GM12878 (cell line): Measurements from ENCODE around the gene CCL4. TPM values are rescaled to one million over a fixed set of nuclear protein-coding genes. Genes with fewer than 3 reads are reported as not detected.
A peak's percentile ranks its signal among the peaks of the same experiment; 100 is the strongest.

Source experiments
- ATAC-seq: fragments of 200-7000 bp; cut with Tn5 transposase; 3 replicates; pipeline ENCODE4 v1.9.1; 2020; ENCODE audit warnings: mild to moderate bottlenecking, moderate library complexity
- BruUV-seq: library from RNA; stranded (reverse); fragments of 400-500 nt; replicated peaks from 2 replicates; lab custom pipeline; 2021; lab: Mats Ljungman, UMichigan
- CTCF ChIA-PET: fragments of 300-600 bp; sonication (Branson Sonifier 250); formaldehyde crosslinking; extraction: SDS; loops from one replicate; lab custom pipeline; 2021; ENCODE audit warnings: inconsistent platforms; lab: Yijun Ruan, JAX
- POLR2A ChIA-PET: fragments of 350-600 bp; formaldehyde crosslinking; extraction: SDS; loops from one replicate; lab custom pipeline; 2021; ENCODE audit warnings: inconsistent platforms; lab: Charles Lee
- RAD21 ChIA-PET: fragments of 300-600 bp; sonication (Branson Sonifier 250); formaldehyde crosslinking; loops from one replicate; lab custom pipeline; 2023; ENCODE audit warnings: antibody characterized with exemption; ENCODE audit not compliant: unreplicated experiment; lab: Charles Lee
- SMC1A ChIA-PET: fragments of 300-600 bp; sonication (Branson Sonifier 250); formaldehyde crosslinking; loops from one replicate; lab custom pipeline; 2023; ENCODE audit not compliant: unreplicated experiment, uncharacterized antibody; lab: Charles Lee
- DNase-seq: peaks from one replicate; pipeline ENCODE4 v3.0.0-alpha.2; 2011; ENCODE audit warnings: low read depth, low spot score
- FAIRE-seq: peaks from 3 replicates; lab custom pipeline; 2011; peaks lifted over from hg19 to GRCh38; lab: Jason Lieb, UNC
- H2AFZ ChIP-seq: 2 replicates; pipeline ENCODE4 v1.6.0; 2011; ENCODE audit warnings: low read depth, low read length, control low read depth; ENCODE audit not compliant: control insufficient read depth
- H3K27ac ChIP-seq: 2 replicates; pipeline ENCODE4 v1.5.1; 2011; ENCODE audit warnings: control low read depth; ENCODE audit not compliant: control insufficient read depth, insufficient read depth
- H3K27me3 ChIP-seq, 2 experiments: replicated peaks in 1 of 2; 2 replicates each; pipeline versions ENCODE4 v1.6.0 to v1.6.1; 2011; ENCODE audit warnings: low read length in 1 of 2; ENCODE audit not compliant: control insufficient read depth in 2 of 2, insufficient read depth in 2 of 2
- H3K36me3 ChIP-seq, 2 experiments: 2 replicates each; pipeline ENCODE4 v1.5.1; 2011; ENCODE audit warnings: low read length in 1 of 2; ENCODE audit not compliant: control insufficient read depth in 2 of 2, insufficient read depth in 2 of 2
- H3K4me1 ChIP-seq: 2 replicates; pipeline ENCODE4 v1.6.1; 2011; ENCODE audit warnings: mild to moderate bottlenecking, low read length, moderate library complexity, mixed read lengths; ENCODE audit not compliant: control insufficient read depth, insufficient read depth
- H3K4me2 ChIP-seq: 2 replicates; pipeline ENCODE4 v1.6.0; 2011; ENCODE audit warnings: control low read depth; ENCODE audit not compliant: control insufficient read depth, insufficient read depth
- H3K4me3 ChIP-seq: fragments of 200-600 bp; sonication (generic); 2 replicates; pipeline ENCODE4 v1.5.1; 2016
- H3K79me2 ChIP-seq: 2 replicates; pipeline ENCODE4 v1.6.0; 2011; ENCODE audit warnings: low read length; ENCODE audit not compliant: control insufficient read depth, insufficient read depth
- H3K9ac ChIP-seq: 2 replicates; pipeline ENCODE4 v1.8.0; 2011; ENCODE audit warnings: low read length, control low read depth, mixed read lengths; ENCODE audit not compliant: control insufficient read depth, insufficient read depth
- H3K9me3 ChIP-seq: replicated peaks from 3 replicates; pipeline ENCODE4 v1.5.1; 2011; ENCODE audit warnings: mild to moderate bottlenecking, low read length; ENCODE audit not compliant: control insufficient read depth, insufficient read depth
- H4K20me1 ChIP-seq: 2 replicates; pipeline ENCODE4 v1.6.0; 2011; ENCODE audit not compliant: control insufficient read depth, insufficient read depth
- ATF2 ChIP-seq: IDR thresholded peaks from 2 replicates; pipeline ENCODE4 v1.6.1; 2012; ENCODE audit warnings: low read length, inconsistent platforms
- ATF7 ChIP-seq: fragments of 450-650 bp; IDR thresholded peaks from 2 replicates; pipeline ENCODE4 v1.6.1; 2016; ENCODE audit warnings: low read depth, mild to moderate bottlenecking
- CEBPB ChIP-seq, 2 experiments: fragments of 150-350 bp in 1 of 2; IDR thresholded peaks; 2 replicates each; pipeline ENCODE4 v1.6.1; 2012 to 2014; ENCODE audit warnings: low read depth in 2 of 2, low read length in 2 of 2, borderline replicate concordance in 1 of 2, inconsistent platforms in 1 of 2
- ELK1 ChIP-seq: IDR thresholded peaks from 2 replicates; pipeline ENCODE4 v1.6.1; 2012; ENCODE audit warnings: low read depth, low read length, improper control_type of control experiment
- ETV6 ChIP-seq, 2 experiments: fragments of 450-650 bp in 1 of 2; IDR thresholded peaks in 1 of 2; conservative IDR thresholded peaks in 1 of 2; 2 replicates each; pipeline ENCODE4 v1.6.1; 2014; ENCODE audit warnings: antibody characterized with exemption in 1 of 2, borderline replicate concordance in 1 of 2, low read depth in 1 of 2, mild to moderate bottlenecking in 1 of 2, moderate library complexity in 1 of 2
- EZH2 ChIP-seq: IDR thresholded peaks from 2 replicates; pipeline ENCODE4 v1.6.1; 2012; ENCODE audit warnings: low read depth, mild to moderate bottlenecking, control low read depth, inconsistent platforms, low read length, borderline replicate concordance; ENCODE audit not compliant: control insufficient read depth
- IKZF1 ChIP-seq: fragments of 450-650 bp; conservative IDR thresholded peaks from 2 replicates; pipeline ENCODE4 v1.6.1; 2017; ENCODE audit warnings: antibody characterized with exemption, mild to moderate bottlenecking
- LARP7 ChIP-seq: fragments of 450-650 bp; IDR thresholded peaks from 2 replicates; pipeline ENCODE4 v1.6.1; 2017; ENCODE audit warnings: mild to moderate bottlenecking
- MXI1 ChIP-seq: fragments of 150-350 bp; IDR thresholded peaks from 2 replicates; pipeline ENCODE4 v1.6.1; 2011; ENCODE audit warnings: low read depth, mild to moderate bottlenecking, inconsistent platforms, low read length, improper control_type of control experiment
- NBN ChIP-seq: fragments of 450-650 bp; IDR thresholded peaks from 2 replicates; pipeline ENCODE4 v1.6.1; 2016
- PAX8 ChIP-seq: fragments of 450-650 bp; IDR thresholded peaks from 2 replicates; pipeline ENCODE4 v1.6.1; 2017; ENCODE audit warnings: mild to moderate bottlenecking, moderate library complexity
- POLR2AphosphoS5 ChIP-seq: IDR thresholded peaks from 2 replicates; pipeline ENCODE4 v1.6.1; 2011; ENCODE audit warnings: mild to moderate bottlenecking, low read length, inconsistent platforms
- RCOR1 ChIP-seq: conservative IDR thresholded peaks from 2 replicates; pipeline ENCODE4 v1.6.1; 2012; ENCODE audit warnings: low read depth, low read length, improper control_type of control experiment
- RELB ChIP-seq: fragments of 450-650 bp; IDR thresholded peaks from 2 replicates; pipeline ENCODE4 v1.6.1; 2017; ENCODE audit warnings: low read depth, mild to moderate bottlenecking, moderate library complexity
- RFX5 ChIP-seq: IDR thresholded peaks from 2 replicates; pipeline ENCODE4 v1.6.1; 2011; ENCODE audit warnings: low read depth, low read length, improper control_type of control experiment
- TAF1 ChIP-seq: IDR thresholded peaks from 2 replicates; pipeline ENCODE4 v1.6.1; 2011; ENCODE audit warnings: mild to moderate bottlenecking, low read depth, low read length, borderline replicate concordance
- ZNF384 ChIP-seq: IDR thresholded peaks from 2 replicates; pipeline ENCODE4 v1.6.1; 2012; ENCODE audit warnings: low read depth, mild to moderate bottlenecking, low read length, improper control_type of control experiment, borderline replicate concordance
- WGBS: methylation state at CpG from one replicate; pipeline ENCODE4 v1.1.6; 2016; ENCODE audit warnings: low lambda C conversion rate; ENCODE audit not compliant: insufficient replicate concordance, insufficient coverage; ENCODE audit errors: missing lambda C conversion rate; 5-methylcytosine and 5-hydroxymethylcytosine counted together
- in situ Hi-C: fragments of 300-500 bp; cut with MboI; formaldehyde crosslinking; loops from 9 replicates; pipeline ENCODE4 v1.14.3; 2018; ENCODE audit warnings: mixed read lengths
- intact Hi-C: fragments of 100-400 bp; cut with micrococcal nuclease; formaldehyde crosslinking; loops from one replicate; pipeline ENCODE4 v1.14.2; 2022; ENCODE audit not compliant: unreplicated experiment
- polyA plus RNA-seq, 11 experiments: library from polyadenylated mRNA; depleted of rRNA in 4 of 11; unstranded in 6 of 11; stranded (reverse) in 5 of 11; fragments of >200 nt; fragmentation: Nextera tagmentation in 4 of 11; fragmentation: Illumina TruSeq in 1 of 11; extraction: Ambion mirVana in 4 of 11; extraction: Trizol in 1 of 11; gene quantifications; 1 replicate in 1 of 11; 2 replicates in 10 of 11; pipeline versions ENCODE4 v1.2.1 to v1.2.3, GENCODE V29; 2011 to 2016; ENCODE audit warnings: inconsistent platforms in 2 of 11, missing spikeins in 2 of 11, low read depth in 1 of 11
- total RNA-seq, 4 experiments: library from RNA; depleted of rRNA in 3 of 4; stranded (reverse); fragments of >200 nt in 3 of 4; fragmentation: Illumina TruSeq in 1 of 4; extraction: Trizol in 1 of 4; gene quantifications; 2 replicates each; pipeline versions ENCODE4 v1.2.1 to v1.2.3, GENCODE V29; 2013 to 2021
- TF ChIP-seq, protein P1 (sequence below): fragments of 450-650 bp; IDR thresholded peaks from 2 replicates; pipeline ENCODE4 v1.6.1; 2017; ENCODE audit warnings: mild to moderate bottlenecking

The CCL4 gene
- total and polyA plus RNA-seq, 10 of the 15 experiments (the other 5 are each of a cell fraction or from before 2014, with no cell fraction given): 18.7 to 741 (median 79.4) TPM

- 0% methylated on average over 2 of the region's 2 CpGs for WGBS
- Histone ChIP-seq H3K27ac (peak overlapping the region; percentile 48; the same call in 1 of the 2 replicates), H3K36me3 (no peaks in the 10 kb centered on the region), H3K9me3 (no peaks in the 10 kb centered on the region; the same call in 2 of the 3 replicates), H3K4me2 (peak overlapping the region; percentile 45), H4K20me1 (no peaks in the 10 kb centered on the region), H2AFZ (no peak overlapping the region; the same call in 1 of the 2 replicates), H3K27me3 (no peaks in the 10 kb centered on the region), H3K4me3 (no peak overlapping the region), H3K9ac (0 out of 2 replicates have a peak overlapping the region, but pooled peaks have one; percentile 8), H3K79me2 (no peaks in the 10 kb centered on the region), H3K4me1 (peaks cover 38% of the 10 kb centered on the region)
- ChIA-PET SMC1A (interaction anchor here (1.1 to 11.5 kb wide), 15 partner anchors 12 to 255 kb away, joined by 3 to 128 read pairs (median 8); partner anchors contain the start of genes CCL3 and CCL4), POLR2A (interaction anchor here (0.6 to 3.1 kb wide), 12 partner anchors 9 to 253 kb away, joined by 3 to 14 read pairs (median 4); partner anchors contain the start of gene CCL3), RAD21 (interaction anchor here (0.6 to 6.3 kb wide), 15 partner anchors 11 to 183 kb away, joined by 3 to 58 read pairs (median 8); partner anchors contain the start of genes CCL3, CCL3L1, CCL3L3 and CCL4), CTCF (interaction anchor here (0.6 to 4.9 kb wide), 12 partner anchors 8 to 163 kb away, joined by 3 to 28 read pairs (median 4); partner anchors contain the start of gene CCL3)
- BruUV-seq: no TSS peak
- in situ Hi-C loops (loop anchor here (25.0 kb wide), 1 partner anchor 355 kb away; the partner anchor contains the start of gene ZNHIT3), intact Hi-C loops (loop anchor here (5.0 kb wide), 1 partner anchor 40 kb away; the partner anchor contains the start of gene CCL3)
- ATAC-seq: peak; percentile 84
- no peak for FAIRE-seq
- peak; percentile 56 for DNase-seq
- TF ChIP-seq ATF7: no peak
- no peak for TF ChIP-seq MXI1
- no peak for TF ChIP-seq NBN
- TF ChIP-seq ZNF384: no peak
- no peak for TF ChIP-seq TAF1
- TF ChIP-seq CEBPB (IDR thresholded peaks at IDR 0.05; ENCODE audit: borderline replicate concordance in 1 of 2, low read depth in 2 of 2, low read length in 2 of 2): no peak
- TF ChIP-seq EZH2: no peak
- TF ChIP-seq RCOR1: no peak
- peak; percentile 57; the same call in 1 of the 2 replicates for TF ChIP-seq PAX8
- no peak for TF ChIP-seq RFX5
- no peak for TF ChIP-seq ETV6 (conservative IDR thresholded peaks at IDR 0.05 in 1 of 2, IDR thresholded peaks at IDR 0.05 in 1 of 2; ENCODE audit: borderline replicate concordance in 1 of 2, low read depth in 1 of 2)
- TF ChIP-seq RELB: peak; percentile 91
- TF ChIP-seq, protein P1, sequence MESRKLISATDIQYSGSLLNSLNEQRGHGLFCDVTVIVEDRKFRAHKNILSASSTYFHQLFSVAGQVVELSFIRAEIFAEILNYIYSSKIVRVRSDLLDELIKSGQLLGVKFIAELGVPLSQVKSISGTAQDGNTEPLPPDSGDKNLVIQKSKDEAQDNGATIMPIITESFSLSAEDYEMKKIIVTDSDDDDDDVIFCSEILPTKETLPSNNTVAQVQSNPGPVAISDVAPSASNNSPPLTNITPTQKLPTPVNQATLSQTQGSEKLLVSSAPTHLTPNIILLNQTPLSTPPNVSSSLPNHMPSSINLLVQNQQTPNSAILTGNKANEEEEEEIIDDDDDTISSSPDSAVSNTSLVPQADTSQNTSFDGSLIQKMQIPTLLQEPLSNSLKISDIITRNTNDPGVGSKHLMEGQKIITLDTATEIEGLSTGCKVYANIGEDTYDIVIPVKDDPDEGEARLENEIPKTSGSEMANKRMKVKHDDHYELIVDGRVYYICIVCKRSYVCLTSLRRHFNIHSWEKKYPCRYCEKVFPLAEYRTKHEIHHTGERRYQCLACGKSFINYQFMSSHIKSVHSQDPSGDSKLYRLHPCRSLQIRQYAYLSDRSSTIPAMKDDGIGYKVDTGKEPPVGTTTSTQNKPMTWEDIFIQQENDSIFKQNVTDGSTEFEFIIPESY: no peak
- peak; percentile 49; the same call in 1 of the 2 replicates for TF ChIP-seq ATF2
- no peak for TF ChIP-seq LARP7
- no peak for TF ChIP-seq ELK1
- peak; percentile 95 for TF ChIP-seq IKZF1
- TF ChIP-seq POLR2AphosphoS5: no peak
These were observed 28.8 kb downstream of the CCL4 start for GRCh38 chr17:36132421-36132831.
